ENCODE results near the gene LDB3. TPM values are rescaled to one million over a fixed set of nuclear protein-coding genes. Genes with fewer than 3 reads are reported as not detected.

The LDB3 gene
- polyA plus RNA-seq, 3 donors: 1.2 to 1.4 (median 1.2) TPM

GRCh38 chr10:86706401-86706841, 38.1 kb downstream of the LDB3 start:
- no peak for DNase-seq

GRCh38 chr10:86706977-86707376, 38.7 kb downstream of the LDB3 start:
- no peak for DNase-seq

- no peak for DNase-seq
Observed at GRCh38 chr10:86707505-86707904, 39.2 kb downstream of the LDB3 start.

- no peak for DNase-seq
Observed at GRCh38 chr10:86708068-86708782, 39.9 kb downstream of the LDB3 start.

GRCh38 chr10:86708783-86709380, 40.6 kb downstream of the LDB3 start:
- no peak for DNase-seq

- no peak for DNase-seq
Observed at GRCh38 chr10:86709396-86710185, 41.3 kb downstream of the LDB3 start.

- peak; percentile 92 for DNase-seq
Observed at GRCh38 chr10:86710987-86711512, 42.7 kb downstream of the LDB3 start.

GRCh38 chr10:86711513-86712316, 43.4 kb downstream of the LDB3 start:
- peak; percentile 54 for DNase-seq

- DNase-seq: no peak
Observed at GRCh38 chr10:86712317-86712707, 44.0 kb downstream of the LDB3 start.

GRCh38 chr10:86715156-86715795, 47.0 kb downstream of the LDB3 start:
- DNase-seq: no peak

GRCh38 chr10:86715836-86716235, 47.5 kb downstream of the LDB3 start:
- DNase-seq: no peak

GRCh38 chr10:86716466-86716865, 48.2 kb downstream of the LDB3 start:
- no peak for DNase-seq

- DNase-seq: no peak
Observed at GRCh38 chr10:86718556-86718955, 50.2 kb downstream of the LDB3 start.

- no peak for DNase-seq
Observed at GRCh38 chr10:86721232-86721631, 52.9 kb downstream of the LDB3 start.

GRCh38 chr10:86723009-86723408, 54.7 kb downstream of the LDB3 start:
- DNase-seq: no peak

GRCh38 chr10:86724445-86724844, 56.1 kb downstream of the LDB3 start:
- DNase-seq: no peak

GRCh38 chr10:86725980-86726676, 57.8 kb downstream of the LDB3 start:
- DNase-seq: no peak

- no peak for DNase-seq
Observed at GRCh38 chr10:86726677-86726999, 58.3 kb downstream of the LDB3 start.

- peak; percentile 82 for DNase-seq
Observed at GRCh38 chr10:86727470-86727869, 59.2 kb downstream of the LDB3 start.

GRCh38 chr10:86728056-86728455, 59.7 kb downstream of the LDB3 start:
- DNase-seq: no peak

- no peak for DNase-seq
Observed at GRCh38 chr10:86729677-86730076, 61.4 kb downstream of the LDB3 start.
